GM23338 (cell line): ENCODE measurements around the gene HNRNPR. TPM values are rescaled to one million over a fixed set of nuclear protein-coding genes. Genes with fewer than 3 reads are reported as not detected.

Experiments
- ATAC-seq: fragments of 200-7000 bp; cut with Tn5 transposase; 3 replicates; pipeline ENCODE4 v1.9.1; 2020
- DNase-seq: peaks from one replicate; pipeline ENCODE4 v3.0.0-alpha.2; 2015; ENCODE audit warnings: low spot score
- H2AFZ ChIP-seq: fragments of 200-600 bp; sonication (generic); 2 replicates; pipeline ENCODE4 v1.8.0; 2016; ENCODE audit warnings: antibody characterized with exemption, mild to moderate bottlenecking, moderate library complexity
- H3F3A ChIP-seq: fragments of 200-600 bp; sonication (generic); replicated peaks from 2 replicates; pipeline ENCODE4 v1.8.0; 2017; ENCODE audit warnings: antibody characterized with exemption, mixed run types, low read depth
- H3K27ac ChIP-seq: fragments of 200-600 bp; sonication (generic); 2 replicates; pipeline ENCODE4 v1.6.1; 2016; ENCODE audit warnings: low read depth
- H3K27me3 ChIP-seq: fragments of 200-600 bp; sonication (generic); 2 replicates; pipeline ENCODE4 v1.8.0; 2016; ENCODE audit warnings: mild to moderate bottlenecking, mixed run types, moderate library complexity; ENCODE audit not compliant: insufficient read depth
- H3K36me3 ChIP-seq: fragments of 200-600 bp; sonication (generic); 2 replicates; pipeline ENCODE4 v1.8.0; 2016; ENCODE audit warnings: mild to moderate bottlenecking; ENCODE audit not compliant: insufficient read depth
- H3K4me1 ChIP-seq: fragments of 200-600 bp; sonication (generic); 2 replicates; pipeline ENCODE4 v1.8.0; 2016; ENCODE audit warnings: mild to moderate bottlenecking, moderate library complexity; ENCODE audit not compliant: insufficient read depth
- H3K4me2 ChIP-seq: fragments of 200-600 bp; sonication (generic); 2 replicates; pipeline ENCODE4 v1.7.1; 2017; ENCODE audit warnings: mixed run types
- H3K4me3 ChIP-seq: fragments of 200-600 bp; sonication (generic); 2 replicates; pipeline ENCODE4 v1.6.1; 2016; ENCODE audit warnings: mixed run types
- H3K79me2 ChIP-seq: fragments of 200-600 bp; sonication (generic); replicated peaks from 2 replicates; pipeline ENCODE4 v1.8.0; 2017; ENCODE audit warnings: mild to moderate bottlenecking; ENCODE audit not compliant: insufficient read depth
- H3K9me2 ChIP-seq: fragments of 200-600 bp; sonication (generic); 2 replicates; pipeline ENCODE4 v1.8.0; 2017; ENCODE audit not compliant: insufficient read depth
- H4K20me1 ChIP-seq: fragments of 200-600 bp; sonication (generic); replicated peaks from 2 replicates; pipeline ENCODE4 v1.8.0; 2017; ENCODE audit warnings: mild to moderate bottlenecking; ENCODE audit not compliant: insufficient read depth
- H3K27ac Mint-ChIP-seq: 2 replicates; pipeline ENCODE4 v1.8.0; 2020; ENCODE audit warnings: inconsistent platforms, mild to moderate bottlenecking, moderate library complexity, mixed read lengths
- H3K27me3 Mint-ChIP-seq: 3 replicates; pipeline ENCODE4 v1.8.0; 2022; ENCODE audit warnings: low read depth, mild to moderate bottlenecking, moderate library complexity, mixed read lengths, inconsistent platforms; ENCODE audit not compliant: insufficient read depth, poor library complexity
- H3K36me3 Mint-ChIP-seq: 3 replicates; pipeline ENCODE4 v1.8.0; 2021; ENCODE audit warnings: low read depth, mild to moderate bottlenecking, inconsistent platforms, moderate library complexity, mixed read lengths
- H3K4me1 Mint-ChIP-seq: 3 replicates; pipeline ENCODE4 v1.8.0; 2020; ENCODE audit warnings: mild to moderate bottlenecking, inconsistent platforms, mixed read lengths
- H3K4me3 Mint-ChIP-seq: 3 replicates; pipeline ENCODE4 v1.8.0; 2021; ENCODE audit warnings: moderate library complexity, mild to moderate bottlenecking, inconsistent platforms, mixed read lengths
- H3K9me3 Mint-ChIP-seq: 3 replicates; pipeline ENCODE4 v1.8.0; 2020; ENCODE audit warnings: moderate library complexity, mild to moderate bottlenecking, inconsistent platforms, mixed read lengths
- CREB1 ChIP-seq: fragments of 250-450 bp; sonication (Bioruptor Pico); IDR thresholded peaks from 2 replicates; pipeline ENCODE4 v1.5.0; 2020; ENCODE audit warnings: low read depth, mild to moderate bottlenecking, moderate library complexity
- ETS1 ChIP-seq: IDR thresholded peaks from 2 replicates; pipeline ENCODE4 v1.6.1; 2016; ENCODE audit warnings: antibody characterized with exemption
- EZH2 ChIP-seq: fragments of 200-600 bp; sonication (generic); IDR thresholded peaks from one replicate; pipeline ENCODE4 v1.8.0; 2017; ENCODE audit warnings: antibody characterized with exemption, mild to moderate bottlenecking, low read depth; ENCODE audit not compliant: unreplicated experiment
- STAT1 ChIP-seq: IDR thresholded peaks from one replicate; pipeline ENCODE4 v1.6.1; 2016; ENCODE audit warnings: antibody characterized with exemption; ENCODE audit not compliant: unreplicated experiment
- ZNF331 ChIP-seq: fragments of 250-450 bp; sonication (Bioruptor Pico); IDR thresholded peaks from 2 replicates; pipeline ENCODE4 v1.5.0; 2020; ENCODE audit warnings: low read depth, mild to moderate bottlenecking, moderate library complexity
- ZNF462 ChIP-seq: fragments of 250-450 bp; sonication (Bioruptor Pico); IDR thresholded peaks from 2 replicates; pipeline ENCODE4 v1.5.0; 2020; ENCODE audit warnings: mild to moderate bottlenecking, moderate library complexity
- polyA plus RNA-seq: library from polyadenylated mRNA; unstranded; fragments of >200 nt; fragmentation: Nextera tagmentation; extraction: Ambion mirVana; gene quantifications from 2 replicates; pipeline ENCODE4 v1.2.1, GENCODE V29; 2016
- total RNA-seq: library from RNA; depleted of rRNA; stranded (reverse); fragments of >200 nt; shearing (Covaris generic); gene quantifications from 2 replicates; pipeline ENCODE4 v1.2.3, GENCODE V29; 2014

HNRNPR gene
- total and polyA plus RNA-seq, 2 experiments from 2014 or later: 147 to 200 TPM

GRCh38 chr1:23387494-23387893 lies 43.4 kb upstream of the HNRNPR start (continued):
- TF ChIP-seq ZNF462 (CRISPR knock-in tag) (no peak), ZNF331 (CRISPR knock-in tag) (no peak), CREB1 (CRISPR knock-in tag) (no peak), STAT1 (no peak)

- Histone ChIP-seq H3K9me2 (no peaks in the 10 kb centered on the region), H4K20me1 (no peaks in the 10 kb centered on the region; the same call in none of the 2 replicates), H2AFZ (no peak overlapping the region), H3K27me3 (peaks cover 98% of the 10 kb centered on the region), H3K4me3 (no peak overlapping the region), H3K36me3 (no peaks in the 10 kb centered on the region), H3K4me2 (no peak overlapping the region), H3K4me1 (no peaks in the 10 kb centered on the region), H3F3A (no peaks in the 10 kb centered on the region), H3K27ac (no peak overlapping the region), H3K79me2 (no peaks in the 10 kb centered on the region)
- no peaks in the 10 kb centered on the region; the same call in 2 of the 3 replicates for H3K9me3 Mint-ChIP-seq
- ATAC-seq (no peak), DNase-seq (no peak)
- H3K4me1 Mint-ChIP-seq: no peaks in the 10 kb centered on the region
- H3K27ac Mint-ChIP-seq: no peak overlapping the region
- peaks cover 91% of the 10 kb centered on the region for H3K27me3 Mint-ChIP-seq
- no peak overlapping the region for H3K4me3 Mint-ChIP-seq
- no peaks in the 10 kb centered on the region for H3K36me3 Mint-ChIP-seq
- TF ChIP-seq STAT1 (no peak), ZNF331 (CRISPR knock-in tag) (no peak), EZH2 (no peak), ZNF462 (CRISPR knock-in tag) (no peak), ETS1 (no peak)
These were observed 41.1 kb upstream of the HNRNPR start for GRCh38 chr1:23385119-23385621.
